Measurements from ENCODE around the gene STAMBP.

Gene STAMBP

GRCh38 chr2:73899801-73900336 is 71.1 kb downstream of the STAMBP start:
- H3K79me2 ChIP-seq (ENCODE audit: insufficient read depth, low read length): no peaks in the 10 kb centered on the region
- no peak for TF ChIP-seq EZH2phosphoT487 (conservative IDR thresholded peaks at IDR 0.05; ENCODE audit: low read length)
- TF ChIP-seq, protein P1, sequence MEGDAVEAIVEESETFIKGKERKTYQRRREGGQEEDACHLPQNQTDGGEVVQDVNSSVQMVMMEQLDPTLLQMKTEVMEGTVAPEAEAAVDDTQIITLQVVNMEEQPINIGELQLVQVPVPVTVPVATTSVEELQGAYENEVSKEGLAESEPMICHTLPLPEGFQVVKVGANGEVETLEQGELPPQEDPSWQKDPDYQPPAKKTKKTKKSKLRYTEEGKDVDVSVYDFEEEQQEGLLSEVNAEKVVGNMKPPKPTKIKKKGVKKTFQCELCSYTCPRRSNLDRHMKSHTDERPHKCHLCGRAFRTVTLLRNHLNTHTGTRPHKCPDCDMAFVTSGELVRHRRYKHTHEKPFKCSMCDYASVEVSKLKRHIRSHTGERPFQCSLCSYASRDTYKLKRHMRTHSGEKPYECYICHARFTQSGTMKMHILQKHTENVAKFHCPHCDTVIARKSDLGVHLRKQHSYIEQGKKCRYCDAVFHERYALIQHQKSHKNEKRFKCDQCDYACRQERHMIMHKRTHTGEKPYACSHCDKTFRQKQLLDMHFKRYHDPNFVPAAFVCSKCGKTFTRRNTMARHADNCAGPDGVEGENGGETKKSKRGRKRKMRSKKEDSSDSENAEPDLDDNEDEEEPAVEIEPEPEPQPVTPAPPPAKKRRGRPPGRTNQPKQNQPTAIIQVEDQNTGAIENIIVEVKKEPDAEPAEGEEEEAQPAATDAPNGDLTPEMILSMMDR (IDR thresholded peaks at IDR 0.05; ENCODE audit: insufficient read depth, low read length, poor library complexity, severe bottlenecking): no peak
- H3K9ac ChIP-seq (ENCODE audit: low read length): no peak overlapping the region
- no peaks in the 10 kb centered on the region for H3F3A ChIP-seq (ENCODE audit: insufficient read depth)
- no peak overlapping the region for H3K27ac ChIP-seq (ENCODE audit: low read depth, low read length)
- H3K4me2 ChIP-seq (ENCODE audit: low read depth, low read length, poor library complexity, severe bottlenecking): no peak overlapping the region
- no peaks in the 10 kb centered on the region for H3K27me3 ChIP-seq (ENCODE audit: low read length)
- H3K36me3 ChIP-seq (ENCODE audit: low read length): no peaks in the 10 kb centered on the region
- no peaks in the 10 kb centered on the region for H3K9me3 ChIP-seq (ENCODE audit: insufficient read depth, low read length)
- H3K4me3 ChIP-seq (ENCODE audit: insufficient read depth, low read length, poor library complexity, severe bottlenecking): no peak overlapping the region
- no peak overlapping the region for H2AFZ ChIP-seq (ENCODE audit: low read depth, low read length, severe bottlenecking)
- H4K20me1 ChIP-seq (ENCODE audit: low read depth, low read length): no peaks in the 10 kb centered on the region
- no peaks in the 10 kb centered on the region for H3K9me2 ChIP-seq (replicated peaks; ENCODE audit: insufficient read depth, low read length)

- Histone ChIP-seq H4K20me1 (ENCODE audit: low read depth, low read length) (no peaks in the 10 kb centered on the region), H2AFZ (ENCODE audit: low read depth, low read length, severe bottlenecking) (no peak overlapping the region), H3F3A (ENCODE audit: insufficient read depth) (no peaks in the 10 kb centered on the region), H3K27me3 (ENCODE audit: low read length) (no peaks in the 10 kb centered on the region), H3K9me3 (ENCODE audit: insufficient read depth, low read length) (no peaks in the 10 kb centered on the region), H3K9ac (ENCODE audit: low read length) (no peak overlapping the region), H3K4me3 (ENCODE audit: insufficient read depth, low read length, poor library complexity, severe bottlenecking) (no peak overlapping the region), H3K36me3 (ENCODE audit: low read length) (no peaks in the 10 kb centered on the region), H3K27ac (ENCODE audit: low read depth, low read length) (no peak overlapping the region), H3K79me2 (ENCODE audit: insufficient read depth, low read length) (no peaks in the 10 kb centered on the region), H3K4me2 (ENCODE audit: low read depth, low read length, poor library complexity, severe bottlenecking) (no peak overlapping the region), H3K9me2 (replicated peaks; ENCODE audit: insufficient read depth, low read length) (no peaks in the 10 kb centered on the region)
- no peak for TF ChIP-seq EZH2phosphoT487 (conservative IDR thresholded peaks at IDR 0.05; ENCODE audit: low read length)
- TF ChIP-seq, protein P1 (IDR thresholded peaks at IDR 0.05; ENCODE audit: insufficient read depth, low read length, poor library complexity, severe bottlenecking): no peak
These were observed 72.4 kb downstream of the STAMBP start for GRCh38 chr2:73901143-73901542.

- H4K20me1 ChIP-seq (ENCODE audit: low read depth, low read length): no peaks in the 10 kb centered on the region
- H3K9ac ChIP-seq (ENCODE audit: low read length): no peak overlapping the region
- no peak overlapping the region for H3K4me2 ChIP-seq (ENCODE audit: low read depth, low read length, poor library complexity, severe bottlenecking)
- H3K9me3 ChIP-seq (ENCODE audit: insufficient read depth, low read length): no peaks in the 10 kb centered on the region
- no peaks in the 10 kb centered on the region for H3K79me2 ChIP-seq (ENCODE audit: insufficient read depth, low read length)
- no peaks in the 10 kb centered on the region for H3K36me3 ChIP-seq (ENCODE audit: low read length)
- TF ChIP-seq EZH2phosphoT487 (conservative IDR thresholded peaks at IDR 0.05; ENCODE audit: low read length): no peak
- TF ChIP-seq, protein P1 (IDR thresholded peaks at IDR 0.05; ENCODE audit: insufficient read depth, low read length, poor library complexity, severe bottlenecking): no peak
- no peak overlapping the region for H2AFZ ChIP-seq (ENCODE audit: low read depth, low read length, severe bottlenecking)
- no peaks in the 10 kb centered on the region for H3F3A ChIP-seq (ENCODE audit: insufficient read depth)
- H3K27ac ChIP-seq (ENCODE audit: low read depth, low read length): no peak overlapping the region
- no peaks in the 10 kb centered on the region for H3K9me2 ChIP-seq (replicated peaks; ENCODE audit: insufficient read depth, low read length)
- no peaks in the 10 kb centered on the region for H3K27me3 ChIP-seq (ENCODE audit: low read length)
- H3K4me3 ChIP-seq (ENCODE audit: insufficient read depth, low read length, poor library complexity, severe bottlenecking): no peak overlapping the region
These were observed 73.5 kb downstream of the STAMBP start for GRCh38 chr2:73902284-73902683.

All from SU-DHL-6 (cell line).